ENCODE data around the gene JUP. TPM values are rescaled to one million over a fixed set of nuclear protein-coding genes. Genes with fewer than 3 reads are reported as not detected.

The JUP gene
- total and polyA plus RNA-seq, 4 donors: 35.7 to 64.3 (median 44.7) TPM

DNA sequence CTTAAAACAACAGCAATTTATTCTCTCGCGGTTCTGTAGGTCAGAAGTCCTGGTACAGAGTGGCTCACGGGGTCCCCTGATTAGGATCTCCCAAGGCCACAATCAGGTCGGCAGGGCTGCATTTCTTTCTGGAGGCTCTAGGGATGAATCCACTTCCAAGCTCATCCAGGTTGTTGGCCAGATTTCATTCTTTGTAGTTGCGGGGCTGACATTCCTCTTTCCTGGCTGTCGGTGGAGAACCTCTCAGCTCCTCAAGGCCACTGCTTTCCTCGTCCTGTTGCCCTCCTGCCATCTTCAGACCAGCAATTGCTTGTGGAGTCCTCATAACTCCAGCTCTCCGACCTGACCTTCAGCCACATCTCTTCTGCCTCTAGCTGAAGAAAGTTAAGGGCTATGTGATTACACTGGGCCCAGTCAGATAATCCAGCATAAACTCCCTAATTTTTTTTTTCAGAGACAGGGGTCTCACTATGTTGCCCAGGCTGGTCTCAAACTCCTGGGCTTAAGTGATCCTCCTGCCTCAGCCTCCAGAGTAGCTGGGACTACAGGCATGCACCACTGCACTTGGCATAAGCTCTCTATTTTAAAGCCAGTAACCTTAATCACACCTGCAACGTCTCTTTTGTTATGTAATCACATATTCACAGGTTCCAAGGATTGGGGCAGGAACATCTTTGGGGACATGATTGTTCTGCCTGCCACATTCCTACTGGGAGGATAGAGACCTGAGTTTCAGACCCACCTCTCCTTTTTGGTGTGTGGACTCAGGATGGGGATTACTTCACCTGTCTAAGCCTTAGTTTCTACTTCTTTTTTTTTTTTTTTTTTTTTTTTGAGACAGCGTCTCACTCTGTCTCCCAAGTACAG is 78.5 kb downstream of the JUP start:
- Histone ChIP-seq H3K27me3 (ENCODE audit: control insufficient read depth in 1 of 2, insufficient read depth in 2 of 2, low read length in 1 of 2) (no peaks in the 10 kb centered on the region), H3K4me3 (ENCODE audit: low read length in 2 of 2) (no peak overlapping the region), H3K27ac (ENCODE audit: low read depth in 1 of 2, low read length in 2 of 2) (no peak overlapping the region), H3K4me1 (ENCODE audit: control insufficient read depth in 1 of 2, insufficient read depth in 2 of 2, low read length in 2 of 2) (no peaks in the 10 kb centered on the region), H3K9me3 (ENCODE audit: control insufficient read depth, low read length) (no peaks in the 10 kb centered on the region), H3K36me3 (ENCODE audit: control insufficient read depth in 1 of 2, insufficient read depth in 2 of 2, low read length in 1 of 2) (no peaks in the 10 kb centered on the region)
- DNase-seq (no peak), ATAC-seq (ENCODE audit: low FRiP score) (no peak)
- intact Hi-C loops (cut with DNase I): no loop called here
- WGBS, 2 donors: 77 to 79% methylated on average over 10 of the region's 10 CpGs

GRCh38 chr17:41705271-41705991 is 81.1 kb downstream of the JUP start:
- Histone ChIP-seq H3K27ac (ENCODE audit: low read depth in 1 of 2, low read length in 2 of 2) (no peak overlapping the region), H3K36me3 (ENCODE audit: control insufficient read depth in 1 of 2, insufficient read depth in 2 of 2, low read length in 1 of 2) (no peaks in the 10 kb centered on the region), H3K4me3 (ENCODE audit: low read length in 2 of 2) (no peak overlapping the region), H3K4me1 (ENCODE audit: control insufficient read depth in 1 of 2, insufficient read depth in 2 of 2, low read length in 2 of 2) (no peaks in the 10 kb centered on the region), H3K9me3 (ENCODE audit: control insufficient read depth, low read length) (no peaks in the 10 kb centered on the region), H3K27me3 (ENCODE audit: control insufficient read depth in 1 of 2, insufficient read depth in 2 of 2, low read length in 1 of 2) (no peaks in the 10 kb centered on the region)
- intact Hi-C loops (cut with DNase I): no loop called here
- WGBS, 2 donors: 75 to 78% methylated on average over 13 of the region's 13 CpGs
- ATAC-seq (ENCODE audit: low FRiP score) (no peak), DNase-seq (no peak)

Other genes with a start within 250 kb of the JUP start
- not detected for gene KRT9, start 214.7 kb downstream of the JUP start, total RNA-seq
- gene KRT9, start 214.7 kb downstream of the JUP start, polyA plus RNA-seq: under 1 TPM in 1 of 2 donors, not detected in 1; 0.18 TPM
- 1 to 10 TPM in 1 of 2 donors, under 1 TPM in 1; 0.30 to 1.2 TPM for gene KRT14, start 199.8 kb downstream of the JUP start, total RNA-seq
- 10 to 100 TPM in 1 of 2 donors, 1 to 10 TPM in 1; 4.4 to 46.7 TPM for gene KRT14, start 199.8 kb downstream of the JUP start, polyA plus RNA-seq
- under 1 TPM; 0.30 to 0.65 TPM for gene KRT16, start 173.9 kb downstream of the JUP start, total RNA-seq
- 10 to 100 TPM in 1 of 2 donors, 1 to 10 TPM in 1; 6.9 to 15.7 TPM for gene KRT16, start 173.9 kb downstream of the JUP start, polyA plus RNA-seq
- 1 to 10 TPM; 3.8 to 5.5 TPM for gene KRT17, start 162.1 kb downstream of the JUP start, total RNA-seq
- gene KRT17, start 162.1 kb downstream of the JUP start, polyA plus RNA-seq: 100 to 1,000 TPM in 1 of 2 donors, 10 to 100 TPM in 1; 33.2 to 126 TPM
- gene EIF1, start 97.8 kb downstream of the JUP start, total RNA-seq: 100 to 1,000 TPM; 582 to 726 TPM
- 100 to 1,000 TPM; 372 to 801 TPM for gene EIF1, start 97.8 kb downstream of the JUP start, polyA plus RNA-seq
- not detected for gene GAST, start 74.4 kb downstream of the JUP start, total RNA-seq
- gene GAST, start 74.4 kb downstream of the JUP start, polyA plus RNA-seq: not detected
- under 1 TPM in 1 of 2 donors, not detected in 1; 0.06 TPM for gene HAP1, start 52.1 kb downstream of the JUP start, total RNA-seq
- gene HAP1, start 52.1 kb downstream of the JUP start, polyA plus RNA-seq: not detected
- gene P3H4, start 25.2 kb upstream of the JUP start, total RNA-seq: 10 to 100 TPM; 14.4 to 19.6 TPM
- 10 to 100 TPM; 10.5 to 15.1 TPM for gene P3H4, start 25.2 kb upstream of the JUP start, polyA plus RNA-seq
- gene FKBP10, start 26.3 kb upstream of the JUP start, total RNA-seq: 100 to 1,000 TPM; 140 to 172 TPM
- 100 to 1,000 TPM in 1 of 2 donors, 10 to 100 TPM in 1; 70.5 to 260 TPM for gene FKBP10, start 26.3 kb upstream of the JUP start, polyA plus RNA-seq
- 10 to 100 TPM; 43.5 to 64.3 TPM for gene NT5C3B, start 49.5 kb upstream of the JUP start, total RNA-seq
- 100 to 1,000 TPM; 100 to 155 TPM for gene NT5C3B, start 49.5 kb upstream of the JUP start, polyA plus RNA-seq
- under 1 TPM; 0.36 TPM for gene KLHL10, start 51.1 kb upstream of the JUP start, total RNA-seq
- gene KLHL10, start 51.1 kb upstream of the JUP start, polyA plus RNA-seq: under 1 TPM in 1 of 2 donors, not detected in 1; 0.97 TPM
- gene KLHL11, start 78.7 kb upstream of the JUP start, total RNA-seq: 10 to 100 TPM; 11.9 TPM
- gene KLHL11, start 78.7 kb upstream of the JUP start, polyA plus RNA-seq: 1 to 10 TPM; 1.0 to 1.8 TPM
- gene ACLY, start 132.2 kb upstream of the JUP start, total RNA-seq: 100 to 1,000 TPM in 1 of 2 donors, 10 to 100 TPM in 1; 84.5 to 106 TPM
- 10 to 100 TPM; 14.8 to 26.4 TPM for gene ACLY, start 132.2 kb upstream of the JUP start, polyA plus RNA-seq
- 1 to 10 TPM in 1 of 2 donors, under 1 TPM in 1; 0.81 to 1.4 TPM for gene ODAD4, start 143.9 kb upstream of the JUP start, total RNA-seq
- gene ODAD4, start 143.9 kb upstream of the JUP start, polyA plus RNA-seq: 1 to 10 TPM; 2.4 to 3.8 TPM
- 10 to 100 TPM; 50.2 to 59.3 TPM for gene CNP, start 180.1 kb upstream of the JUP start, total RNA-seq
- 10 to 100 TPM; 15.5 to 36.4 TPM for gene CNP, start 180.1 kb upstream of the JUP start, polyA plus RNA-seq
- 10 to 100 TPM; 68.2 to 84.2 TPM for gene DNAJC7, start 230.7 kb upstream of the JUP start, total RNA-seq
- gene DNAJC7, start 230.7 kb upstream of the JUP start, polyA plus RNA-seq: 10 to 100 TPM; 74.3 to 74.4 TPM
- gene NKIRAS2, start 233.4 kb upstream of the JUP start, total RNA-seq: 10 to 100 TPM; 25.3 to 28.5 TPM
- gene NKIRAS2, start 233.4 kb upstream of the JUP start, polyA plus RNA-seq: 10 to 100 TPM; 23.0 to 25.3 TPM

Measured in aorta (tissue), 5 donors.